ENCODE results near the gene TPSD1. TPM values are rescaled to one million over a fixed set of nuclear protein-coding genes. Genes with fewer than 3 reads are reported as not detected.
"Not testable (repeated sequence)": the region's sequence is repeated elsewhere in the genome, so short reads cannot be mapped to it uniquely, and the experiment has no call there.

Gene TPSD1
- total RNA-seq (not detected in 2 replicates), polyA plus RNA-seq (not detected in 2 replicates), polyA minus RNA-seq (not detected in 2 replicates), Bru-seq, nascent RNA (not detected), BruChase-seq, experiment 1, labeled RNA remaining after a 6-hour chase (not detected), BruChase-seq, experiment 2, labeled RNA remaining after a 2-hour chase (not detected)
- not detected in 2 replicates for polyA plus RNA-seq (2011; cell fraction: cytosol; rRNA removed)
- polyA plus RNA-seq (2011; cell fraction: nucleus; rRNA removed): not detected in 2 replicates
- polyA plus RNA-seq (2012): not detected in 2 replicates
- polyA minus RNA-seq (2011; cell fraction: cytosol; rRNA and poly(A)+ RNA removed): not detected
- polyA minus RNA-seq (2011; cell fraction: nucleus; rRNA and poly(A)+ RNA removed): not detected in 2 replicates
- long read RNA-seq: 0 reads

GRCh38 chr16:1255276-1256122 is at the start of gene TPSD1:
TPSD1 (plus strand) TSS chr16:1256069; CDS start chr16:1256281, 212 bp downstream.
- FAIRE-seq; intact Hi-C loops (cut with micrococcal nuclease); dilution Hi-C loops (cut with MboI; ENCODE audit: extremely low pct_ligation_motif_present, low sequenced_read_pairs); H3K9ac ChIP-seq (replicated peaks; ENCODE audit: extremely low read depth, insufficient read depth, low read length); H3K79me2 ChIP-seq (ENCODE audit: control insufficient read depth, insufficient read depth, low read length); H3K4me2 ChIP-seq (ENCODE audit: insufficient read depth, low read length); BruUV-seq (replicated peaks); H3K9me1 ChIP-seq (replicated peaks; ENCODE audit: control insufficient read depth, extremely low read depth, insufficient read depth, low read length); H3K4me3 ChIP-seq (replicated peaks in 1 of 3; ENCODE audit: insufficient read depth in 1 of 3, low read depth in 1 of 3, low read length in 3 of 3); DNase-seq (ENCODE audit: low read depth, low spot score); POLR2A ChIA-PET; H3K4me1 ChIP-seq (ENCODE audit: control insufficient read depth, extremely low read depth, insufficient read depth, low read length); H4K20me1 ChIP-seq (replicated peaks; ENCODE audit: control insufficient read depth, extremely low read depth, insufficient read depth, low read length); H2AFZ ChIP-seq (ENCODE audit: low read depth, low read length); H3K27ac ChIP-seq (ENCODE audit: insufficient read depth, low read depth, low read length); H3K36me3 ChIP-seq (ENCODE audit: control insufficient read depth in 2 of 2, extremely low read depth in 1 of 2, insufficient read depth in 2 of 2, low read length in 2 of 2); H3K9me3 ChIP-seq (replicated peaks; ENCODE audit: control insufficient read depth, insufficient read depth, low read length); CTCF ChIA-PET: not testable (repeated sequence)
- H3K27me3 ChIP-seq (ENCODE audit: control insufficient read depth in 2 of 2, insufficient read depth in 2 of 2, low read length in 2 of 2): peaks cover 11 to 12% of the 10 kb centered on the region in 2 experiments

- no peaks in the 10 kb centered on the region for H3K9me1 ChIP-seq (replicated peaks; ENCODE audit: control insufficient read depth, extremely low read depth, insufficient read depth, low read length)
- no peaks in the 10 kb centered on the region for H3K36me3 ChIP-seq (ENCODE audit: control insufficient read depth in 2 of 2, extremely low read depth in 1 of 2, insufficient read depth in 2 of 2, low read length in 2 of 2)
- H3K9me3 ChIP-seq (replicated peaks; ENCODE audit: control insufficient read depth, insufficient read depth, low read length): no peaks in the 10 kb centered on the region
- H3K79me2 ChIP-seq (ENCODE audit: control insufficient read depth, insufficient read depth, low read length): no peaks in the 10 kb centered on the region
- intact Hi-C loops (cut with micrococcal nuclease): no loop called here
- FAIRE-seq (no peak), DNase-seq (ENCODE audit: low read depth, low spot score) (no peak)
- H3K4me3 ChIP-seq (replicated peaks in 1 of 3; ENCODE audit: insufficient read depth in 1 of 3, low read depth in 1 of 3, low read length in 3 of 3): no peak overlapping the region
- BruUV-seq (replicated peaks): no TSS peak
- CTCF ChIA-PET: no interaction called here
- H3K27ac ChIP-seq (ENCODE audit: insufficient read depth, low read depth, low read length): no peak overlapping the region
- H3K27me3 ChIP-seq (ENCODE audit: control insufficient read depth in 2 of 2, insufficient read depth in 2 of 2, low read length in 2 of 2): no peaks in the 10 kb centered on the region
- H3K4me2 ChIP-seq (ENCODE audit: insufficient read depth, low read length): no peak overlapping the region
- no peak for TF ChIP-seq FOS (IDR thresholded peaks at IDR 0.05; ENCODE audit: borderline replicate concordance, insufficient read depth, low read length)
- TF ChIP-seq MAX (IDR thresholded peaks at IDR 0.05; ENCODE audit: insufficient read depth, insufficient read length): no peak
- TF ChIP-seq MYC (IDR thresholded peaks at IDR 0.05; ENCODE audit: low read depth, low read length): no peak
- TF ChIP-seq GATA2 (IDR thresholded peaks at IDR 0.05; ENCODE audit: insufficient read depth, insufficient read length, low read depth, low read length): no peak
- no peak for TF ChIP-seq EZH2 (IDR thresholded peaks at IDR 0.05; ENCODE audit: borderline replicate concordance, low read depth, low read length, severe bottlenecking)
- no peak for TF ChIP-seq POLR2A (IDR thresholded peaks at IDR 0.05; ENCODE audit: low read depth, low read length)
- TF ChIP-seq JUN (IDR thresholded peaks at IDR 0.05; ENCODE audit: borderline replicate concordance, insufficient read depth, insufficient read length, low read depth): no peak
- TF ChIP-seq POLR2AphosphoS5 (IDR thresholded peaks at IDR 0.05; ENCODE audit: insufficient read depth, low read depth, low read length): no peak
- TF ChIP-seq CTCF (IDR thresholded peaks at IDR 0.05; ENCODE audit: extremely low read depth in 1 of 2, insufficient read depth in 1 of 2, low read depth in 1 of 2, low read length in 2 of 2): no peak
- dilution Hi-C loops (cut with MboI; ENCODE audit: extremely low pct_ligation_motif_present, low sequenced_read_pairs): no loop called here
- H4K20me1 ChIP-seq (replicated peaks; ENCODE audit: control insufficient read depth, extremely low read depth, insufficient read depth, low read length): no peaks in the 10 kb centered on the region
- no peaks in the 10 kb centered on the region for H3K4me1 ChIP-seq (ENCODE audit: control insufficient read depth, extremely low read depth, insufficient read depth, low read length)
- POLR2A ChIA-PET: no interaction called here
- no peak overlapping the region for H3K9ac ChIP-seq (replicated peaks; ENCODE audit: extremely low read depth, insufficient read depth, low read length)
- no peak overlapping the region for H2AFZ ChIP-seq (ENCODE audit: low read depth, low read length)
These were observed 49.5 kb upstream of the TPSD1 start for GRCh38 chr16:1206326-1206725.

All from endothelial cell of umbilical vein (primary cell).